Caco-2 (cell line): ENCODE results near the gene COG4. TPM values are rescaled to one million over a fixed set of nuclear protein-coding genes. Genes with fewer than 3 reads are reported as not detected.

Experiments
- BruUV-seq: library from RNA; stranded (reverse); fragments of 400-500 nt; replicated peaks from 2 replicates; lab custom pipeline; 2021; lab: Mats Ljungman, UMichigan
- CTCF ChIA-PET: fragments of 300-600 bp; sonication (Branson Sonifier 250); formaldehyde crosslinking; loops from one replicate; lab custom pipeline; 2022; ENCODE audit warnings: antibody characterized with exemption; lab: Charles Lee
- POLR2A ChIA-PET: fragments of 300-600 bp; sonication (Branson Sonifier 250); formaldehyde crosslinking; loops from one replicate; lab custom pipeline; 2022; ENCODE audit warnings: antibody characterized with exemption; lab: Charles Lee
- DNase-seq, 2 experiments: peaks; one replicate each; pipeline versions ENCODE4 v3.0.0 to v3.0.0-alpha.2; 2020 to 2022
- H3K27me3 ChIP-seq: replicated peaks from 2 replicates; pipeline ENCODE4 v1.6.0; 2011; ENCODE audit warnings: low read length; ENCODE audit not compliant: control insufficient read depth, insufficient read depth
- H3K36me3 ChIP-seq: 2 replicates; pipeline ENCODE4 v1.5.1; 2011; ENCODE audit warnings: low read length; ENCODE audit not compliant: control insufficient read depth, insufficient read depth
- H3K4me1 ChIP-seq: fragments of 250-450 bp; sonication (Bioruptor Pico); 2 replicates; pipeline ENCODE4 v1.5.1; 2020; ENCODE audit warnings: mild to moderate bottlenecking
- H3K4me3 ChIP-seq: 2 replicates; pipeline ENCODE4 v1.5.1; 2011; ENCODE audit warnings: low read depth, mild to moderate bottlenecking, control low read depth, low read length
- H3K9me3 ChIP-seq: fragments of 250-450 bp; sonication (Bioruptor Pico); 2 replicates; pipeline ENCODE4 v1.5.1; 2020; ENCODE audit warnings: mild to moderate bottlenecking, moderate library complexity
- H3K27ac Mint-ChIP-seq: one replicate; pipeline ENCODE4 v1.8.0; 2022; ENCODE audit warnings: mixed read lengths; ENCODE audit not compliant: unreplicated experiment
- H3K27me3 Mint-ChIP-seq: one replicate; pipeline ENCODE4 v1.8.0; 2022; ENCODE audit warnings: mixed read lengths; ENCODE audit not compliant: insufficient read depth, unreplicated experiment
- H3K36me3 Mint-ChIP-seq: one replicate; pipeline ENCODE4 v1.8.0; 2022; ENCODE audit warnings: mild to moderate bottlenecking, mixed read lengths; ENCODE audit not compliant: insufficient read depth, unreplicated experiment
- H3K4me1 Mint-ChIP-seq: one replicate; pipeline ENCODE4 v1.8.0; 2022; ENCODE audit warnings: low read depth, mixed read lengths; ENCODE audit not compliant: unreplicated experiment
- H3K4me3 Mint-ChIP-seq: one replicate; pipeline ENCODE4 v1.8.0; 2022; ENCODE audit warnings: mild to moderate bottlenecking, moderate library complexity, mixed read lengths; ENCODE audit not compliant: unreplicated experiment
- H3K9me3 Mint-ChIP-seq: one replicate; pipeline ENCODE4 v1.8.0; 2022; ENCODE audit warnings: mixed read lengths; ENCODE audit not compliant: unreplicated experiment
- intact Hi-C: fragments of 100-400 bp; cut with micrococcal nuclease; formaldehyde crosslinking; loops from one replicate; pipeline ENCODE4 v1.10.0; 2022; ENCODE audit not compliant: unreplicated experiment
- total RNA-seq: library from RNA; stranded (reverse); gene quantifications from 2 replicates; pipeline ENCODE4 v1.2.3, GENCODE V29; 2022
- TF ChIP-seq, protein P1 (sequence below), 2 experiments: fragments of 200-600 bp in 1 of 2; IDR thresholded peaks; 1 replicate in 1 of 2; 2 replicates in 1 of 2; pipeline versions ENCODE4 v1.5.1 to v1.8.0; 2011 to 2022; ENCODE audit warnings: antibody characterized with exemption in 1 of 2, control low read depth in 1 of 2, inconsistent platforms in 1 of 2, low read depth in 1 of 2, low read length in 1 of 2, mild to moderate bottlenecking in 1 of 2, moderate library complexity in 1 of 2; ENCODE audit not compliant: insufficient read depth in 1 of 2, severe bottlenecking in 1 of 2, unreplicated experiment in 1 of 2

The COG4 gene
- total RNA-seq, 1 experiment from 2014 or later: 88.5 TPM

DNA sequence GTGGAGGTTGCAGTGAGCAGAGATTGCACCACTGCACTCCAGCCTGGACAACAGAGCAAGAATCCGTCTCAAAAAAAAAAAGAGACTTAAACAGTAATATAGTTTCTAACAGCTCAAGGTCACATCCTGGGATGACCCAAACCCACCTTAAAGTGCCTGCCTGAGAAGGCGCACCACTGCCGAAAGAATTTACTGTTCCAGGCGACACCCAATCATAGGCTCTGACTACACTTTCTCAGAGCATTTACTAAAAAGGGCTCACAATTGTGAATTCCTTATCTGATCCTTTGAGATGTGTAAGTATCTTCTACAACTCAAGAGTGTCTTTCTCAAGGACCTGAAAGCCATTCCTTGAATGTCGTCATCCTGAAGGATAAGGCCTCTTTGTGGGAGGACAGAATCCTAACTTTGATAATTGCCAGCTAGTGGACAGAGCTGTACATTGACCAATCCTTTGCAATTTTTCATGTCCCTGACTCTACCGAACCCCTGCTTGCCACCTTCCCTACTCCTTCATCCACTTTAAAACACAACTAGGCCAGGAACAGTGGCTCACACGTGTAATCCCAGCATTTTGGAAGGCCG is 81.9 kb downstream of the COG4 start:
- H3K27ac Mint-ChIP-seq: no peak overlapping the region
- TF ChIP-seq, protein P1, sequence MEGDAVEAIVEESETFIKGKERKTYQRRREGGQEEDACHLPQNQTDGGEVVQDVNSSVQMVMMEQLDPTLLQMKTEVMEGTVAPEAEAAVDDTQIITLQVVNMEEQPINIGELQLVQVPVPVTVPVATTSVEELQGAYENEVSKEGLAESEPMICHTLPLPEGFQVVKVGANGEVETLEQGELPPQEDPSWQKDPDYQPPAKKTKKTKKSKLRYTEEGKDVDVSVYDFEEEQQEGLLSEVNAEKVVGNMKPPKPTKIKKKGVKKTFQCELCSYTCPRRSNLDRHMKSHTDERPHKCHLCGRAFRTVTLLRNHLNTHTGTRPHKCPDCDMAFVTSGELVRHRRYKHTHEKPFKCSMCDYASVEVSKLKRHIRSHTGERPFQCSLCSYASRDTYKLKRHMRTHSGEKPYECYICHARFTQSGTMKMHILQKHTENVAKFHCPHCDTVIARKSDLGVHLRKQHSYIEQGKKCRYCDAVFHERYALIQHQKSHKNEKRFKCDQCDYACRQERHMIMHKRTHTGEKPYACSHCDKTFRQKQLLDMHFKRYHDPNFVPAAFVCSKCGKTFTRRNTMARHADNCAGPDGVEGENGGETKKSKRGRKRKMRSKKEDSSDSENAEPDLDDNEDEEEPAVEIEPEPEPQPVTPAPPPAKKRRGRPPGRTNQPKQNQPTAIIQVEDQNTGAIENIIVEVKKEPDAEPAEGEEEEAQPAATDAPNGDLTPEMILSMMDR (IDR thresholded peaks at IDR 0.05; ENCODE audit: insufficient read depth in 1 of 2, low read depth in 1 of 2, low read length in 1 of 2, severe bottlenecking in 1 of 2, unreplicated experiment in 1 of 2): no peak
- Histone ChIP-seq H3K9me3 (no peaks in the 10 kb centered on the region), H3K27me3 (no peaks in the 10 kb centered on the region), H3K36me3 (no peaks in the 10 kb centered on the region), H3K4me3 (no peak overlapping the region), H3K4me1 (peaks cover 58% of the 10 kb centered on the region)
- H3K36me3 Mint-ChIP-seq: no peaks in the 10 kb centered on the region
- no peaks in the 10 kb centered on the region for H3K27me3 Mint-ChIP-seq
- no TSS peak for BruUV-seq
- intact Hi-C loops: no loop called here
- CTCF ChIA-PET: no interaction called here
- no peak overlapping the region for H3K4me3 Mint-ChIP-seq
- POLR2A ChIA-PET: interaction anchor here (0.6 kb wide), 1 partner anchor 30 kb away, joined by 4 read pairs; no protein-coding TSS in a partner anchor
- no peaks in the 10 kb centered on the region for H3K9me3 Mint-ChIP-seq
- H3K4me1 Mint-ChIP-seq: peaks cover 22% of the 10 kb centered on the region
- DNase-seq: no peak

DNA sequence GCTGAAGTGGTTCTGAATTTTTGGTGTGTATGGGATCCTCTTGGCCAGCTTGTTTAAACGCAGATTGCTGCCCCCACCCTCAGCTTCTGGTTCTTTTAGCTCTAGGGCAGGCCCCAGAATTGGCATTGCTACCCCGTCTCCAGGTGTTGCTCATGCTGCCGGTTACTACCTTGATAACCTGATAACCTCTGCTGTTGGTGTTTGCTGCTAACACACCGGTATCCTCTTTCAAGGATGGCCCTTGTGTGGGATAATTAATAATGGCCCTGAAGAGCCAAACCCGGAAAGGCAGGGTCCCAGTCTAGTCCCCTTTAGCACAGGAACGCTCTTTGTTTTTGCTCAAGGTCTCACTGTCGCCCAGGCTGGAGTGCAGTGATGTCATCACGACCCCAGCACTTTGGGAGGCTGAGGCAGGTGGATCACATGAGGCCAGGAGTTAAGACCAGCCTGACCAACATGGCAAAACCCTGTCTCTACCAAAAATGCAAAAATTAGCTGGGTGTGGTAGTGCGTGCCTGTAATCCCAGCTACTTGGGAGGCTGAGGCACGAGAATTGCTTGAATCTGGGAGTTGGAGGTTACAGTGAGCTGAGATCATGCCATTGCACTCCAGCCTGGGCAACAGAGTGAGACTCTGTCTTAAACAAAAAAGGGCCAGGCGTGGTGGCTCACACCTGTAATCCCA is 83.2 kb downstream of the COG4 start:
- TF ChIP-seq, protein P1 (IDR thresholded peaks at IDR 0.05; ENCODE audit: insufficient read depth in 1 of 2, low read depth in 1 of 2, low read length in 1 of 2, severe bottlenecking in 1 of 2, unreplicated experiment in 1 of 2): no peak
- BruUV-seq: no TSS peak
- Mint-ChIP-seq H3K36me3 (no peaks in the 10 kb centered on the region), H3K4me3 (peak overlapping the region; percentile 92), H3K4me1 (peaks cover 24% of the 10 kb centered on the region), H3K9me3 (no peaks in the 10 kb centered on the region), H3K27me3 (no peaks in the 10 kb centered on the region), H3K27ac (peak overlapping the region; percentile 67)
- Histone ChIP-seq H3K27me3 (no peaks in the 10 kb centered on the region), H3K4me3 (peak overlapping the region; percentile 90; the same call in 1 of the 2 replicates), H3K9me3 (no peaks in the 10 kb centered on the region), H3K4me1 (peaks cover 54% of the 10 kb centered on the region), H3K36me3 (no peaks in the 10 kb centered on the region)
- CTCF ChIA-PET: interaction anchor here (0.6 to 2.9 kb wide), 3 partner anchors 14 to 59 kb away, joined by 4 to 12 read pairs (median 6); partner anchors contain the start of gene FCSK
- intact Hi-C loops: no loop called here
- POLR2A ChIA-PET: interaction anchor here (0.5 kb wide), 1 partner anchor 14 kb away, joined by 4 read pairs; the partner anchor contains the start of gene FCSK
- no peak for DNase-seq
